A549 (cell line): ENCODE data around the gene CCDC85B.
A peak's percentile ranks its signal among the peaks of the same experiment; 100 is the strongest.

Source experiments
- CEBPB ChIP-seq, 2 experiments: fragments of >200 bp in 1 of 2; sonication (Bioruptor Twin) in 1 of 2; formaldehyde crosslinking in 1 of 2; IDR thresholded peaks; 2 replicates each; pipeline ENCODE4 v1.6.1; 2012 to 2016
- HOXA7 ChIP-seq: fragments of 250-450 bp; sonication (Bioruptor Pico); IDR thresholded peaks from 2 replicates; pipeline ENCODE4 v1.5.0; 2020; ENCODE audit warnings: mild to moderate bottlenecking, moderate library complexity
- JUN ChIP-seq, 2 experiments: fragments of >200 bp; sonication (Bioruptor Twin); formaldehyde crosslinking; IDR thresholded peaks; 2 replicates in 1 of 2; 3 replicates in 1 of 2; pipeline ENCODE4 v1.6.1; 2016 to 2017
- MAZ ChIP-seq: fragments of 150-350 bp; IDR thresholded peaks from 2 replicates; pipeline ENCODE4 v1.6.1; 2014; ENCODE audit warnings: antibody characterized with exemption, low read depth, low read length, borderline replicate concordance
- RFX5 ChIP-seq: fragments of 450-650 bp; IDR thresholded peaks from 2 replicates; pipeline ENCODE4 v1.7.1; 2014; ENCODE audit warnings: antibody characterized with exemption, mild to moderate bottlenecking, moderate library complexity
- SREBF2 ChIP-seq: fragments of 450-650 bp; IDR thresholded peaks from 2 replicates; pipeline ENCODE4 v1.6.1; 2014; ENCODE audit warnings: mild to moderate bottlenecking, moderate library complexity
- ZFP36 ChIP-seq: fragments of 450-650 bp; IDR thresholded peaks from 2 replicates; pipeline ENCODE4 v1.6.1; 2014; ENCODE audit warnings: borderline replicate concordance; ENCODE audit not compliant: partially characterized antibody
- TF ChIP-seq, protein P1 (sequence below): fragments of >200 bp; sonication (Bioruptor Twin); formaldehyde crosslinking; IDR thresholded peaks from 3 replicates; pipeline ENCODE4 v1.5.1; 2016

DNA sequence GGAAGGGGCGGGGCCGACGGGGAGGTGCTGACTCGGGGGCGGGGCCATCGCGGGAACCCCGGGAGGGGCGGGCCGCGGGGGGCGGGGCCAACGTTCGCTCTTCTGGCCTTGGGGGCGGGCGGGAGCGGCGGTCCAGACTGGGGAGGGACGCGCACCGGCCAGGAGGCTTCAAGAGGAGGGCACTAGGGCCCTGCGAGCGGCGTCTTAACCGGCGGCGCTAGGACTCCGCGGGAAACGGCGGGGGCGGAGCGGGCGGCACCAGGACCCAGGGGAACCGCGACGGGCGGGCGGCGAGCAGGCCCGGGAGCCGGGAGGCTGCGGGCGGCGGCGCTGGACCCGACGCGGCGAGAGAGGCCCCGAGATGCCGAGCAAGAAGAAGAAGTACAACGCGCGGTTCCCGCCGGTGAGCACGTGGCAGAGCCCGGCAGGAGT lies 28.7 kb downstream of the CCDC85B start, which contains the start of gene DRAP1:
- peak; percentile 31 for TF ChIP-seq ZFP36
- TF ChIP-seq MAZ: peak; percentile 88; the same call in 1 of the 2 replicates
- peak; percentile 76 to 93 for TF ChIP-seq JUN (IDR thresholded peaks at IDR 0.05)
- TF ChIP-seq, protein P1, sequence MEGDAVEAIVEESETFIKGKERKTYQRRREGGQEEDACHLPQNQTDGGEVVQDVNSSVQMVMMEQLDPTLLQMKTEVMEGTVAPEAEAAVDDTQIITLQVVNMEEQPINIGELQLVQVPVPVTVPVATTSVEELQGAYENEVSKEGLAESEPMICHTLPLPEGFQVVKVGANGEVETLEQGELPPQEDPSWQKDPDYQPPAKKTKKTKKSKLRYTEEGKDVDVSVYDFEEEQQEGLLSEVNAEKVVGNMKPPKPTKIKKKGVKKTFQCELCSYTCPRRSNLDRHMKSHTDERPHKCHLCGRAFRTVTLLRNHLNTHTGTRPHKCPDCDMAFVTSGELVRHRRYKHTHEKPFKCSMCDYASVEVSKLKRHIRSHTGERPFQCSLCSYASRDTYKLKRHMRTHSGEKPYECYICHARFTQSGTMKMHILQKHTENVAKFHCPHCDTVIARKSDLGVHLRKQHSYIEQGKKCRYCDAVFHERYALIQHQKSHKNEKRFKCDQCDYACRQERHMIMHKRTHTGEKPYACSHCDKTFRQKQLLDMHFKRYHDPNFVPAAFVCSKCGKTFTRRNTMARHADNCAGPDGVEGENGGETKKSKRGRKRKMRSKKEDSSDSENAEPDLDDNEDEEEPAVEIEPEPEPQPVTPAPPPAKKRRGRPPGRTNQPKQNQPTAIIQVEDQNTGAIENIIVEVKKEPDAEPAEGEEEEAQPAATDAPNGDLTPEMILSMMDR: no peak
- no peak; a peak in 1 of 4 replicates for TF ChIP-seq CEBPB (IDR thresholded peaks at IDR 0.05)
- TF ChIP-seq SREBF2: no peak
- TF ChIP-seq RFX5: no peak
- no peak for TF ChIP-seq HOXA7
